Liver (tissue), 3 donors: Measurements from ENCODE around the gene GLI3.

ENCODE experiments used
- EGR1 ChIP-seq, 2 donors: IDR thresholded peaks; 2 replicates each; pipeline ENCODE4 v1.6.1; 2016 to 2018; ENCODE audit warnings: antibody characterized with exemption in 2 of 2, low read depth in 2 of 2
- GABPA ChIP-seq, 2 donors: IDR thresholded peaks in 1 of 2; conservative IDR thresholded peaks in 1 of 2; 2 replicates each; pipeline ENCODE4 v1.6.1; 2016; ENCODE audit warnings: antibody characterized with exemption in 2 of 2, mild to moderate bottlenecking in 1 of 2, moderate library complexity in 1 of 2
- TAF1 ChIP-seq: conservative IDR thresholded peaks from 2 replicates; pipeline ENCODE4 v1.6.1; 2016; ENCODE audit warnings: antibody characterized with exemption, mild to moderate bottlenecking
- YY1 ChIP-seq: IDR thresholded peaks from 2 replicates; pipeline ENCODE4 v1.6.1; 2016; ENCODE audit warnings: antibody characterized with exemption, mild to moderate bottlenecking
- TF ChIP-seq, protein P1 (sequence below): IDR thresholded peaks from 2 replicates; pipeline ENCODE4 v1.6.1; 2016; ENCODE audit warnings: antibody characterized with exemption
- TF ChIP-seq, protein P2 (sequence below): fragments of 150-350 bp; IDR thresholded peaks from 2 replicates; pipeline ENCODE4 v1.5.1; 2017; ENCODE audit warnings: improper control_type of control experiment, low read depth, low read length; ENCODE audit not compliant: missing input control
- TF ChIP-seq, protein P3 (sequence below): IDR thresholded peaks from 2 replicates; pipeline ENCODE4 v1.6.1; 2016; ENCODE audit warnings: antibody characterized with exemption, mild to moderate bottlenecking
- donor health status: healthy.
- donor health status: healthy.

DNA sequence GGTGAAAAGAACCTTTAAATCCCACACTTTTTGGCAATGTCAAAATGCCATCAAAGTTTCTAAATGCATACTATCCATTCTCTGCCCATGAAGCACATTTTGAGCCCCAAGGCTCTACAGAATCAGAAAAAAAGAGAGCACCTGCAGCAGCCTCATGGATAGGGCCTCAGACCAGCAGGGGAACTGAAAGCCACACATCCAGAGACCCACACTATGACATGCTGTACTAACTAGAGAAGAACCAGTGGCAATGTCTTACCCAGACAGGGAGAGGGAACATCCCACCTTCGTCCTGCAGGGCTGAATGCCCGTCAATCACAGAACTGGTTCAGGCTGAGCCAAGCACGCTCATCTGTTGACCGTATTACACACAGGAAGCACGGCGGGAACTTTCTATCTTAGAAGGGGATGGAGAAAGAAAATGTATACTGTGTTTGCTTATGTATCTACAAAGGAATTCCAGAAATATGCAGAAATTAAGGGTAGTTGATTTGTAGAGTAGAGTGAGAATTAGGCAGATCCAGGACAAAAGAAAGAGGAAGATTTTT, 237.2 kb downstream of the GLI3 start:
- TF ChIP-seq GABPA (IDR thresholded peaks at IDR 0.05 in 1 of 2, conservative IDR thresholded peaks at IDR 0.05 in 1 of 2) (no peak), TAF1 (no peak), YY1 (no peak), EGR1 (IDR thresholded peaks at IDR 0.05; ENCODE audit: low read depth in 2 of 2) (no peak)
- TF ChIP-seq, protein P1, sequence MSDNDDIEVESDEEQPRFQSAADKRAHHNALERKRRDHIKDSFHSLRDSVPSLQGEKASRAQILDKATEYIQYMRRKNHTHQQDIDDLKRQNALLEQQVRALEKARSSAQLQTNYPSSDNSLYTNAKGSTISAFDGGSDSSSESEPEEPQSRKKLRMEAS: no peak
- TF ChIP-seq, protein P2, sequence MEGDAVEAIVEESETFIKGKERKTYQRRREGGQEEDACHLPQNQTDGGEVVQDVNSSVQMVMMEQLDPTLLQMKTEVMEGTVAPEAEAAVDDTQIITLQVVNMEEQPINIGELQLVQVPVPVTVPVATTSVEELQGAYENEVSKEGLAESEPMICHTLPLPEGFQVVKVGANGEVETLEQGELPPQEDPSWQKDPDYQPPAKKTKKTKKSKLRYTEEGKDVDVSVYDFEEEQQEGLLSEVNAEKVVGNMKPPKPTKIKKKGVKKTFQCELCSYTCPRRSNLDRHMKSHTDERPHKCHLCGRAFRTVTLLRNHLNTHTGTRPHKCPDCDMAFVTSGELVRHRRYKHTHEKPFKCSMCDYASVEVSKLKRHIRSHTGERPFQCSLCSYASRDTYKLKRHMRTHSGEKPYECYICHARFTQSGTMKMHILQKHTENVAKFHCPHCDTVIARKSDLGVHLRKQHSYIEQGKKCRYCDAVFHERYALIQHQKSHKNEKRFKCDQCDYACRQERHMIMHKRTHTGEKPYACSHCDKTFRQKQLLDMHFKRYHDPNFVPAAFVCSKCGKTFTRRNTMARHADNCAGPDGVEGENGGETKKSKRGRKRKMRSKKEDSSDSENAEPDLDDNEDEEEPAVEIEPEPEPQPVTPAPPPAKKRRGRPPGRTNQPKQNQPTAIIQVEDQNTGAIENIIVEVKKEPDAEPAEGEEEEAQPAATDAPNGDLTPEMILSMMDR: no peak
- TF ChIP-seq, protein P3, sequence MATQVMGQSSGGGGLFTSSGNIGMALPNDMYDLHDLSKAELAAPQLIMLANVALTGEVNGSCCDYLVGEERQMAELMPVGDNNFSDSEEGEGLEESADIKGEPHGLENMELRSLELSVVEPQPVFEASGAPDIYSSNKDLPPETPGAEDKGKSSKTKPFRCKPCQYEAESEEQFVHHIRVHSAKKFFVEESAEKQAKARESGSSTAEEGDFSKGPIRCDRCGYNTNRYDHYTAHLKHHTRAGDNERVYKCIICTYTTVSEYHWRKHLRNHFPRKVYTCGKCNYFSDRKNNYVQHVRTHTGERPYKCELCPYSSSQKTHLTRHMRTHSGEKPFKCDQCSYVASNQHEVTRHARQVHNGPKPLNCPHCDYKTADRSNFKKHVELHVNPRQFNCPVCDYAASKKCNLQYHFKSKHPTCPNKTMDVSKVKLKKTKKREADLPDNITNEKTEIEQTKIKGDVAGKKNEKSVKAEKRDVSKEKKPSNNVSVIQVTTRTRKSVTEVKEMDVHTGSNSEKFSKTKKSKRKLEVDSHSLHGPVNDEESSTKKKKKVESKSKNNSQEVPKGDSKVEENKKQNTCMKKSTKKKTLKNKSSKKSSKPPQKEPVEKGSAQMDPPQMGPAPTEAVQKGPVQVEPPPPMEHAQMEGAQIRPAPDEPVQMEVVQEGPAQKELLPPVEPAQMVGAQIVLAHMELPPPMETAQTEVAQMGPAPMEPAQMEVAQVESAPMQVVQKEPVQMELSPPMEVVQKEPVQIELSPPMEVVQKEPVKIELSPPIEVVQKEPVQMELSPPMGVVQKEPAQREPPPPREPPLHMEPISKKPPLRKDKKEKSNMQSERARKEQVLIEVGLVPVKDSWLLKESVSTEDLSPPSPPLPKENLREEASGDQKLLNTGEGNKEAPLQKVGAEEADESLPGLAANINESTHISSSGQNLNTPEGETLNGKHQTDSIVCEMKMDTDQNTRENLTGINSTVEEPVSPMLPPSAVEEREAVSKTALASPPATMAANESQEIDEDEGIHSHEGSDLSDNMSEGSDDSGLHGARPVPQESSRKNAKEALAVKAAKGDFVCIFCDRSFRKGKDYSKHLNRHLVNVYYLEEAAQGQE: no peak
